GM21390 (cell line): ENCODE measurements around the gene SLC6A11.

Source experiments
- ATAC-seq: cut with Tn5 transposase; IDR thresholded peaks from one replicate; pipeline ENCODE4 v1.9.1; 2021; ENCODE audit not compliant: unreplicated experiment

The SLC6A11 gene

GRCh38 chr3:10788451-10788850, 27.6 kb upstream of the SLC6A11 start:
- no peak for ATAC-seq

GRCh38 chr3:10790713-10791112, 25.3 kb upstream of the SLC6A11 start:
- ATAC-seq, result no peak

GRCh38 chr3:10792208-10792607, 23.8 kb upstream of the SLC6A11 start:
- no peak for ATAC-seq

- no peak for ATAC-seq
Measured at GRCh38 chr3:10798600-10799367, 17.2 kb upstream of the SLC6A11 start.

- no peak for ATAC-seq
Measured at GRCh38 chr3:10804183-10804648, 11.8 kb upstream of the SLC6A11 start.

- ATAC-seq, result no peak
Measured at GRCh38 chr3:10806006-10806405, 10.0 kb upstream of the SLC6A11 start.

- no peak for ATAC-seq
Measured at GRCh38 chr3:10808130-10808735, 7.8 kb upstream of the SLC6A11 start.

- ATAC-seq, result no peak
Measured at GRCh38 chr3:10808974-10809373, 7.1 kb upstream of the SLC6A11 start.

GRCh38 chr3:10810376-10810775, 5.7 kb upstream of the SLC6A11 start:
- ATAC-seq, result no peak

GRCh38 chr3:10813425-10813824, 2.6 kb upstream of the SLC6A11 start:
- ATAC-seq, result no peak

- ATAC-seq, result no peak
Measured at GRCh38 chr3:10814623-10815022, 1.4 kb upstream of the SLC6A11 start.

GRCh38 chr3:10815487-10815886, 541 bp upstream of the SLC6A11 start:
- no peak for ATAC-seq

- no peak for ATAC-seq
Measured at GRCh38 chr3:10816863-10817253, 830 bp downstream of the SLC6A11 start.

GRCh38 chr3:10817506-10817905, 1.5 kb downstream of the SLC6A11 start:
- ATAC-seq, result no peak

- ATAC-seq, result no peak
Measured at GRCh38 chr3:10822055-10822454, 6.0 kb downstream of the SLC6A11 start.

- ATAC-seq, result no peak
Measured at GRCh38 chr3:10822708-10823515, 6.9 kb downstream of the SLC6A11 start.

- ATAC-seq, result no peak
Measured at GRCh38 chr3:10823516-10823818, 7.4 kb downstream of the SLC6A11 start.

- ATAC-seq, result no peak
Measured at GRCh38 chr3:10824468-10824867, 8.4 kb downstream of the SLC6A11 start.

- no peak for ATAC-seq
Measured at GRCh38 chr3:10833855-10834414, 17.9 kb downstream of the SLC6A11 start.

GRCh38 chr3:10834951-10835350, 18.9 kb downstream of the SLC6A11 start:
- ATAC-seq, result no peak

- ATAC-seq, result no peak
Measured at GRCh38 chr3:10835406-10835805, 19.4 kb downstream of the SLC6A11 start.

GRCh38 chr3:10836676-10837075, 20.6 kb downstream of the SLC6A11 start:
- ATAC-seq, result no peak
